GM21447 (cell line): ENCODE measurements around the gene ARHGEF37.
"Not testable (repeated sequence)": the region's sequence is repeated elsewhere in the genome, so short reads cannot be mapped to it uniquely, and the experiment has no call there.

Experiments
- ATAC-seq: cut with Tn5 transposase; IDR thresholded peaks from one replicate; pipeline ENCODE4 v1.9.1; 2021; ENCODE audit not compliant: unreplicated experiment

ARHGEF37 gene

DNA sequence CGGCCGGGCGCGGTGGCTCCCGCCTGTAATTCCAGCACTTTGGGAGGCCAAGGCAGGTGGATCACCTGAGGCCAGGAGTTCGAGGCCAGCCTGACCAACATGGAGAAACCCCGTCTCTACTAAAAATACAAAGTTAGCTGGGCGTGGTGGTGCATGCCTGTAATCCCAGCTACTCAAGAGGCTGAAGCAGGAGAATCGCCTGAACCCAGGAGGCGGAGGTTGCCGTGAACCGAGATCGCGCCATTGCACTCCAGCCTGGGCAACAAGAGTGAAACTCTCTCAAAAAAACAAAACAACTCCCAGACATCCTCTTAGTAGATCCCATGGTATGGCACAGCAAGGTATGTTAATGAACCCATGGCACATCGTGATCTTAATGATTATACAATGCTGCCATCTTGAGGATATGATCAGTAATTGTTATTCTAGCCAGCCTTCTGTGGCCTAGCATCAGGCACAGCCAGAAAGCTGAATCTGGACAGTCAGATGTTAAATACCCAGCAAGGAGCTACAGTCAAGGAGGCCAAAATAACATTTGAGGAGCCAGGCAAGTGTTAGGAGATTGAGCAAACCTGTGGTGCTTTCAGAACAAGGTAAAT lies 16.7 kb upstream of the ARHGEF37 start:
- peak; percentile 80 for ATAC-seq

DNA sequence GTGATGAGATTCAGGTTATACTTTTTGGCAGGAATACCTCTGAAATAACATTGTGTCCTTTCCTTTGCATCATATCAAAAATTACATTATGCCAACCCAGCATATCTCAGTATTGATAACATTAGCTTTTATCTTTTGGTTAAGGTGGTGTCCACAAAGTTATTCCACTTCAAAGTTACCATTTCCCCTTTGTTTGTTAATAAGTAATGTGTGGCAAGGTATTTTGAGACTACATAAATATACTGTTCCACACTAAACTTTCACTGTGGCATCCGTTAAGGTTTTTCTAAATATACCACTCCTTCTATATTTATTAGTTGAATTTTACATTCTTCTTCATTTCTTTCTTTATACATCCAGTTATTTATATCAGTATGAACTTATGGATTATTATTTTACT lies 14.1 kb upstream of the ARHGEF37 start:
- ATAC-seq = peak; percentile 53

- ATAC-seq = no peak
These were observed 9.1 kb upstream of the ARHGEF37 start for GRCh38 chr5:149572170-149572569.

DNA sequence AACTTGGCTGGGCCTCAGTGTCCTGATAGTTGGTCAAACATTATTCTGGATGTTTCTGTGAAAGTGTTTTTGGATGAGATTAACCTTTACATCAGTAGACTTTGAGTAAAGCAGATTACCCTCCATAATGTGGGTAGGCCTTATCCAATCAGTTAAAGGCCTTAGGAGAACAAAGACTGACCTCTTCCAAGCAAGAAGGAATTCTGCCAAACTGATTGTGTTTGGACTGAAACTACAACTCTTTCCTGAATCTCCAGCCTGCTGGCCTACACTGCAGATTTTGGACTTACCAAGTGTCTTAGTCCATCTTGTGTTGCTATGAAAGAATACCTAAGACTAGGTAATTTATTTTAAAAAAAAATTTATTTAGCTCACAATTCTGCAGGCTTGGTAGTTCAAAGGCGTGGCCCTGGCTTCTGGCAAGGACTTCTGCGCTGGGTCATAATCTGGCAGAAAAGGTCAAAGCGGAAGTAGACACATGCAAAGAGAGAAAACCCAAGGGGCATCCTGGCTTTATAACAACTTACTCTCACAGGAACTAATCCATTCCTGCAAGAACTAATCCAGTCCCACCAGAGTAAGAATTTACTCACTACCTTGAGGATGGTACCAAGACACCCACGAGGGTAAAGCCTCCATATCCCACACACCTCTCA lies 8.6 kb upstream of the ARHGEF37 start:
- ATAC-seq = no peak

GRCh38 chr5:149575131-149575530 lies 6.2 kb upstream of the ARHGEF37 start:
- ATAC-seq = no peak

GRCh38 chr5:149576021-149576420 lies 5.3 kb upstream of the ARHGEF37 start:
- ATAC-seq = no peak

- no peak for ATAC-seq
These were observed 2.4 kb upstream of the ARHGEF37 start for GRCh38 chr5:149578896-149579295.

DNA sequence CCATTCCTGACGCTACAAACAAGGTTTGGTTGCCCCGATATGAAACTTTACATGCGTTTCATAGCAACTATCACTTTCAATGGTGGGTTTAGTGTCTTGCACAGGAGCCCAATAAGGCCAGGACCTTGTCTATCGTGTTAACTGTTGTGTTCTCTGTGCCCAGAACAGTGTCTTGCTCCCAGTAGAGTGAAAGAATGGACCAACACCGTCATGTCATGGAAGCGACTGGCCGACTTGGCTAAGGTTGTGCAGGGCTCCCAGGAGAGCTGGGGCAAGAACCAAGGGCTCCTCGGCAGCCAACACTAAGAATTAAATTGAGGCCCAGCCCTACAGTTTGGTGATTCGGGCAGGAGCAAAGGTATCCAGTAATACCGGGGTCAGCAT lies 498 bp upstream of the ARHGEF37 start:
- no peak for ATAC-seq

GRCh38 chr5:149581931-149582768 lies 852 bp downstream of the ARHGEF37 start:
- no peak for ATAC-seq

DNA sequence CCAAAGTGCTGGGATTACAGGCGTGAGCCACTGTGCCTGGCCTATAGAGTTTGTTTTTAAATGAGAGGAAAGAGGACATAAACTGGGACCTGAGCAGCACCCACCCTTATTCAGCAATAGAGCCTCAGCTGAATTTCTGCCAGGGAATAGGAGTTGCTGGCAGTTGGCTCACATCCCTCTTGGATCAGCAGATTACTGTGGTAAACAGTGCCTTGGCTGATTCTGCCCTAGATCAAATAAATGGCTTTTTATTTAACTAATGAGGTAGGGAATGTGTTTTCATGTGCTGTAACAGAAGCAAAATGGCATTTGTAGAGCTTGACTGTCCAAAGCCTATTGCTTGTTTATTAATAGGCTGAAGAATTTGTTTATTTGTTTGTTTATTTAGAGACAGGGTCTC lies 2.1 kb downstream of the ARHGEF37 start:
- no peak for ATAC-seq

DNA sequence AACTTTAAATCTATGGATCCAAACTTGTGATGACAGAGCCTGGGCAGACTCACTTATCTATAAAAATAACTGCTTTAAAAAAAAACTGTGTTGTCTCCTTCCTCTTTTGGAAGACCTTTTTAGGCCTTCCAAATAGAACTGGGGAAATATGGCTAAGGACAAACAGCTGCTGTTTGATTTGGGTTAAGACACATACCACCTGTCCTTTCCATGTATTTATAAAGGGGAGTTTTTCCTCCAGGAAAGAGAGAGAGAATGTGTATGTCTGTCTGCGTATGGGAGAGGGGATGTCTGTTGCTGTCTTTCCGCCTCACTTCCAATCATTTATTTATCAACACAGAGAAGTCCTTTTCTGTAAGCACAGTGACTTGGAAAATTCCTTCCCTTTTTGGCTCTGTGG lies 2.8 kb downstream of the ARHGEF37 start:
- no peak for ATAC-seq

DNA sequence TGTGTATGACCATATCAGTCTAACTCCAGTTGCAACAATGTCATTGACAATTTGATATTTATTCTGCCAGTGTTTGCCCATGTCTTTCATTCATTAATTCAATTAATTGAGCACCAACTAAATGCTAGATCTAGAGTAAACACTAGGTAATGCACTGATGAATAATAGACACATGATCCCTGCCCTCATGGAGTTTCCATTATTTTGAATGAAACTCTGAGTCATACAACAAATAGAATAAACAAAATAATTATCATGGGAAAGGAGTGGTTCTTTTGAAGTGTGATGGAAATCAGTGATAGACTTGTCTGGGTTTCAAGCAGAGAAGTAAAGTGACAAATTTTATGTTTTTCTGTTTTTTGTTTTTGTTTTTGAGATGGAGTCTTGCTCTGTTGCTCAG lies 4.6 kb downstream of the ARHGEF37 start:
- ATAC-seq = no peak

- ATAC-seq = no peak
These were observed 5.5 kb downstream of the ARHGEF37 start for GRCh38 chr5:149586708-149587318.

GRCh38 chr5:149588936-149589335 lies 7.6 kb downstream of the ARHGEF37 start:
- ATAC-seq = no peak

DNA sequence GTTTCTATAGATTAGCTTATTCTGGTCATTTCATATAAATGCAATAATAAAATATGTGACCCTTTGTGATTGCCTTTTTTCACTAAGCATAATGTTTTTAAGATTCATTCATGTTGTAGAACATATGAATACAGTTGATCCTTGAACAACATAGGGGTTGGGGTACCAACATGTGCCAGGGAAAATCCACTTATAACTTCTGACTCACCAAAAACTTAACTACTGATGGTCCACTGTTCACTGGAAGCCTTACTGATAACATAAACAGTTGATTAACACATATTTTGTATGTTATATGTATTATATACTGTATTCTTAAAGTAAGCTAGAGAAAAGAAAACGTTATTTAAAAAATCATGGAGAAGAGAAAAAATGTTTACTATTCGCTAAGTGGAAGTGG lies 12.1 kb downstream of the ARHGEF37 start:
- ATAC-seq = no peak

DNA sequence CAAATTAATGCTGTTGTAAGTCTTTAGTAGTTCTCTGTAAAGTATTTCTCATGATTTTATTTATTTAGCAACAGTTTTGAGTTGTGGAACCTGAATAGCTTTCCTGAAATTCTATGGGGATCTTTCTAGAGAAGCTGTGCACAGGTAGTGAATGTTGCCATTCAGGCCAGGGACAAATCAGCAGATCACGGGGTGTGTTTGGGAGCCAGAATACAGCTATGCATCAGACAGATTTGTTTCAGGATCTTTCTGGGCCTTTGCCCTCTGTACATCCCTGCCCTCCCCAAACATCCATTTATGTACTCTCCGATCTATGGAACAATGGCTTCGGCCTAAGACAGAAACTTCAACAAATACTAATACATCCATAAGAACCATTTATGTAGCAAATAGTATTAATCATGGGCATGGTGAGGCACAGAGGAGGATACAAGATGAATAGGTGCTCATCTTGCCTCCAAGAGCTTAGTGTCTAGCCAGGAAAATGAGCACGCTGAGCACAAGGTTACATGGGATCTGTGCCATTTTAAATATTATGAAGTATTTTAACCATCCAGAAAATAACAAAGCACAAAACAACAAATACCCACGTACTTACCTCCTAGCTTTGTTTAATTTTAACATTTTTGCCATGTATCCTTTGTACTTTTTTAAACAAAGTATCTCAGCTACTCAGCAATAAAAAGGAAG lies 13.1 kb downstream of the ARHGEF37 start:
- ATAC-seq = no peak

- ATAC-seq = not testable (repeated sequence)
These were observed 13.8 kb downstream of the ARHGEF37 start for GRCh38 chr5:149595105-149595504.

GRCh38 chr5:149596712-149597111 lies 15.4 kb downstream of the ARHGEF37 start:
- ATAC-seq = no peak

- no peak for ATAC-seq
These were observed 16.3 kb downstream of the ARHGEF37 start for GRCh38 chr5:149597618-149598017.

GRCh38 chr5:149598234-149598633 lies 16.9 kb downstream of the ARHGEF37 start:
- not testable (repeated sequence) for ATAC-seq

DNA sequence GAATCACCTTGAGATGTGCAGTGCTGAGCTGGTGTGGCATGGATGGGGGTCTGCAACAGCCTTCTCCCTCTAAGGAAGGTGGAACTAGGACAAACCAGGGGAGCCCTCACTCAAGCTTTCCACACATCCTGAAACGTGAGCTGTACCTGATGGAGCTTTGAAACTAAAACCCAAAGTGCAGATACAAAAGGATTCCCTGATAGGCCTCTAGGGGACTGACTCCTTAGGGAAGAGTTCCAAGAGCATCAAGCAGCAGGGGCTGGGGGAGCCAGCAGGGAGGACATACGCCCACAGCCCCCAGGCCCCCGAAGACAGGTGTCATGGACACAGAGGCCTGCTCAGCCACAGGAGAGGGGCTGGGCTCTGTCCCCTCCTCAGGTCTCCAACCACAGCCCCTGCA lies 17.7 kb downstream of the ARHGEF37 start:
- ATAC-seq = no peak
